H1 (cell line): ENCODE results near the gene ERLIN1. TPM values are rescaled to one million over a fixed set of nuclear protein-coding genes. Genes with fewer than 3 reads are reported as not detected.

Experiments used
- CTCF ChIA-PET: fragments of 300-600 bp; sonication (Branson Sonifier 250); formaldehyde crosslinking; loops from one replicate; lab custom pipeline; 2021; ENCODE audit not compliant: partially characterized antibody; lab: Charles Lee
- POLR2A ChIA-PET: fragments of 300-600 bp; sonication (Branson Sonifier 250); formaldehyde crosslinking; loops from one replicate; lab custom pipeline; 2021; ENCODE audit warnings: inconsistent platforms; ENCODE audit not compliant: partially characterized antibody; lab: Charles Lee
- DNase-seq, 2 experiments: peaks; one replicate each; pipeline versions ENCODE4 v3.0.0 to v3.0.0-alpha.2; 2010 to 2022; ENCODE audit warnings: low spot score in 2 of 2, low read depth in 1 of 2, mixed read lengths in 1 of 2
- FAIRE-seq: peaks from 2 replicates; lab custom pipeline; 2011; peaks lifted over from hg19 to GRCh38; lab: Jason Lieb, UNC
- H2AFZ ChIP-seq: 2 replicates; pipeline ENCODE4 v1.8.1; 2012; ENCODE audit warnings: low read length, inconsistent platforms
- H2AK5ac ChIP-seq: 2 replicates; pipeline ENCODE4 v1.6.1; 2013; ENCODE audit warnings: low read depth, low read length
- H2BK120ac ChIP-seq: replicated peaks from 2 replicates; pipeline ENCODE3; 2013; ENCODE audit warnings: low read depth, low read length, inconsistent platforms
- H2BK12ac ChIP-seq: 2 replicates; pipeline ENCODE4 v1.6.1; 2013; ENCODE audit warnings: low read depth, low read length
- H2BK15ac ChIP-seq: 2 replicates; pipeline ENCODE4 v1.6.1; 2013; ENCODE audit warnings: low read length
- H2BK20ac ChIP-seq: 2 replicates; pipeline ENCODE4 v1.6.1; 2013; ENCODE audit warnings: low read length
- H2BK5ac ChIP-seq: 2 replicates; pipeline ENCODE4 v1.6.1; 2013; ENCODE audit warnings: low read depth, low read length
- H3K14ac ChIP-seq: 2 replicates; pipeline ENCODE4 v1.6.1; 2013; ENCODE audit warnings: inconsistent platforms; ENCODE audit not compliant: insufficient read length
- H3K18ac ChIP-seq: 2 replicates; pipeline ENCODE4 v1.6.1; 2013; ENCODE audit warnings: low read length; ENCODE audit errors: extremely low read depth
- H3K23ac ChIP-seq: 2 replicates; pipeline ENCODE4 v1.6.1; 2013; ENCODE audit warnings: inconsistent platforms; ENCODE audit not compliant: insufficient read length
- H3K23me2 ChIP-seq: 2 replicates; pipeline ENCODE4 v1.6.1; 2013; ENCODE audit warnings: low read depth, low read length
- H3K27ac ChIP-seq: 2 replicates; pipeline ENCODE4 v1.6.1; 2011; ENCODE audit warnings: low read depth, low read length, inconsistent platforms
- H3K27me3 ChIP-seq, 4 experiments: replicated peaks in 1 of 4; 1 replicate in 1 of 4; 2 replicates in 3 of 4; pipeline versions ENCODE4 v1.6.1 to v1.8.1; 2011 to 2013; ENCODE audit warnings: low read length in 3 of 4, mild to moderate bottlenecking in 3 of 4, inconsistent platforms in 2 of 4, mixed read lengths in 2 of 4, moderate library complexity in 1 of 4; ENCODE audit not compliant: control insufficient read depth in 3 of 4, insufficient read depth in 3 of 4; ENCODE audit errors: extremely low read depth in 1 of 4
- H3K36me3 ChIP-seq, 4 experiments: 2 replicates each; pipeline versions ENCODE4 v1.6.1 to v1.8.1; 2011 to 2013; ENCODE audit warnings: mild to moderate bottlenecking in 4 of 4, low read length in 3 of 4, moderate library complexity in 2 of 4, control low read depth in 1 of 4, inconsistent platforms in 1 of 4; ENCODE audit not compliant: insufficient read depth in 4 of 4, control insufficient read depth in 2 of 4
- H3K4ac ChIP-seq: replicated peaks from 2 replicates; pipeline ENCODE3; 2013; ENCODE audit warnings: low read length, low read depth, mixed read lengths, inconsistent platforms; ENCODE audit not compliant: insufficient read length
- H3K4me1 ChIP-seq, 4 experiments: replicated peaks in 1 of 4; 1 replicate in 1 of 4; 2 replicates in 3 of 4; pipeline versions ENCODE4 v1.6.1 to v1.8.1; 2011 to 2013; ENCODE audit warnings: low read length in 3 of 4, inconsistent platforms in 2 of 4, mixed read lengths in 1 of 4; ENCODE audit not compliant: insufficient read depth in 4 of 4, control insufficient read depth in 3 of 4
- H3K4me2 ChIP-seq, 2 experiments: 2 replicates each; pipeline versions ENCODE4 v1.6.1 to v1.8.1; 2011 to 2013; ENCODE audit warnings: low read depth in 2 of 2, low read length in 2 of 2, control low read depth in 1 of 2, inconsistent platforms in 1 of 2, mild to moderate bottlenecking in 1 of 2; ENCODE audit not compliant: insufficient read depth in 1 of 2
- H3K4me3 ChIP-seq, 4 experiments: fragments of 200-600, 300-600 bp in 1 of 4; sonication (generic), shearing (Covaris generic), sonication (Bioruptor Twin) in 1 of 4; 2 replicates each; pipeline versions ENCODE4 v1.5.1 to v1.8.1; 2011 to 2016; ENCODE audit warnings: low read length in 4 of 4, low read depth in 3 of 4, control low read depth in 2 of 4, inconsistent platforms in 2 of 4, mild to moderate bottlenecking in 2 of 4, mixed read lengths in 1 of 4, moderate library complexity in 1 of 4; ENCODE audit not compliant: insufficient read depth in 2 of 4; ENCODE audit errors: extremely low read depth in 1 of 4
- H3K56ac ChIP-seq: replicated peaks from 2 replicates; pipeline ENCODE3; 2013; ENCODE audit warnings: low read depth, mild to moderate bottlenecking, mixed read lengths, low read length, inconsistent platforms; ENCODE audit not compliant: insufficient read length
- H3K79me1 ChIP-seq: 2 replicates; pipeline ENCODE4 v1.6.1; 2013; ENCODE audit warnings: low read depth, low read length, control low read depth
- H3K79me2 ChIP-seq, 2 experiments: 2 replicates each; pipeline versions ENCODE4 v1.6.1 to v1.8.1; 2012 to 2013; ENCODE audit warnings: low read length in 2 of 2, mild to moderate bottlenecking in 2 of 2, inconsistent platforms in 1 of 2; ENCODE audit not compliant: insufficient read depth in 2 of 2, control insufficient read depth in 1 of 2
- H3K9ac ChIP-seq, 4 experiments: replicated peaks in 1 of 4; 1 replicate in 1 of 4; 2 replicates in 3 of 4; pipeline versions ENCODE4 v1.6.1 to v1.8.1; 2011 to 2013; ENCODE audit warnings: low read depth in 3 of 4, low read length in 3 of 4, control low read depth in 2 of 4, mild to moderate bottlenecking in 2 of 4, moderate library complexity in 2 of 4, inconsistent platforms in 1 of 4; ENCODE audit errors: extremely low read depth in 1 of 4
- H3K9me3 ChIP-seq, 2 experiments: 2 replicates each; pipeline versions ENCODE4 v1.6.1 to v1.8.1; 2012 to 2013; ENCODE audit warnings: mild to moderate bottlenecking in 2 of 2, moderate library complexity in 2 of 2, control low read depth in 1 of 2, inconsistent platforms in 1 of 2, low read depth in 1 of 2, low read length in 1 of 2, mixed read lengths in 1 of 2; ENCODE audit not compliant: insufficient read depth in 2 of 2
- H4K20me1 ChIP-seq, 2 experiments: replicated peaks in 1 of 2; 2 replicates each; pipeline versions ENCODE3 to v1.8.1; 2011 to 2013; ENCODE audit warnings: inconsistent platforms in 2 of 2, low read length in 2 of 2, mild to moderate bottlenecking in 1 of 2; ENCODE audit not compliant: insufficient read depth in 2 of 2, control insufficient read depth in 1 of 2
- H4K5ac ChIP-seq: 2 replicates; pipeline ENCODE4 v1.6.1; 2013; ENCODE audit warnings: low read length, low read depth, mixed read lengths, inconsistent platforms; ENCODE audit not compliant: insufficient read length
- H4K8ac ChIP-seq: 2 replicates; pipeline ENCODE4 v1.8.0; 2013; ENCODE audit warnings: mild to moderate bottlenecking, moderate library complexity, low read length, inconsistent platforms; ENCODE audit not compliant: insufficient read depth; ENCODE audit errors: extremely low read depth
- H4K91ac ChIP-seq: replicated peaks from 2 replicates; pipeline ENCODE3; 2013; ENCODE audit warnings: low read length, mixed read lengths, inconsistent platforms; ENCODE audit not compliant: insufficient read length
- ATF2 ChIP-seq: IDR thresholded peaks from 2 replicates; pipeline ENCODE4 v1.6.1; 2012; ENCODE audit warnings: low read length, inconsistent platforms
- CEBPB ChIP-seq: IDR thresholded peaks from 2 replicates; pipeline ENCODE4 v1.6.1; 2012; ENCODE audit warnings: low read depth, low read length
- HDAC2 ChIP-seq, 2 experiments: fragments of 300-600 bp in 1 of 2; sonication (generic) in 1 of 2; IDR thresholded peaks; 2 replicates each; pipeline ENCODE4 v1.6.1; 2011 to 2012; ENCODE audit warnings: low read depth in 2 of 2, low read length in 2 of 2, mild to moderate bottlenecking in 2 of 2, moderate library complexity in 2 of 2, borderline replicate concordance in 1 of 2, inconsistent platforms in 1 of 2
- NANOG ChIP-seq: IDR thresholded peaks from 2 replicates; pipeline ENCODE4 v1.6.1; 2011; ENCODE audit warnings: low read length, low read depth, mild to moderate bottlenecking, inconsistent platforms; ENCODE audit not compliant: insufficient read depth, poor library complexity, severe bottlenecking
- RAD21 ChIP-seq, 2 experiments: IDR thresholded peaks in 1 of 2; conservative IDR thresholded peaks in 1 of 2; 2 replicates each; pipeline ENCODE4 v1.6.1; 2011; ENCODE audit warnings: low read depth in 2 of 2, low read length in 2 of 2, improper control_type of control experiment in 1 of 2, inconsistent platforms in 1 of 2, mild to moderate bottlenecking in 1 of 2, moderate library complexity in 1 of 2
- RNF2 ChIP-seq: fragments of 200-900, 300-1000 bp; sonication (generic); IDR thresholded peaks from 2 replicates; pipeline ENCODE4 v1.7.1; 2016; ENCODE audit warnings: borderline replicate concordance, low read depth, mild to moderate bottlenecking, antibody characterized with exemption, low read length; ENCODE audit not compliant: poor library complexity, severe bottlenecking; ENCODE audit errors: missing control alignments
- RXRA ChIP-seq: IDR thresholded peaks from 2 replicates; pipeline ENCODE4 v1.6.1; 2011; ENCODE audit warnings: low read depth, mild to moderate bottlenecking, low read length, moderate library complexity; ENCODE audit not compliant: insufficient read depth
- SIX5 ChIP-seq: IDR thresholded peaks from 2 replicates; pipeline ENCODE4 v1.6.1; 2011; ENCODE audit warnings: mild to moderate bottlenecking, low read depth, low read length
- SP2 ChIP-seq: IDR thresholded peaks from 2 replicates; pipeline ENCODE4 v1.6.1; 2012; ENCODE audit warnings: mild to moderate bottlenecking, low read length, inconsistent platforms
- TAF7 ChIP-seq: optimal IDR thresholded peaks from 2 replicates; pipeline ENCODE3; 2011; ENCODE audit warnings: low read depth, mild to moderate bottlenecking, inconsistent platforms, low read length, moderate library complexity, borderline replicate concordance
- ZNF274 ChIP-seq: IDR thresholded peaks from 2 replicates; pipeline ENCODE4 v1.7.0; 2012; ENCODE audit warnings: low read length, borderline replicate concordance; ENCODE audit errors: extremely low read depth
- WGBS, 2 experiments: shearing (Covaris generic) in 1 of 2; methylation state at CpG; one replicate each; pipeline versions ENCODE4 v1.1.6 to v1.1.7; 2013 to 2015; ENCODE audit warnings: low lambda C conversion rate in 2 of 2, mixed read lengths in 2 of 2, inconsistent platforms in 1 of 2, low coverage in 1 of 2, missing lambda C conversion rate in 1 of 2; ENCODE audit not compliant: insufficient replicate concordance in 2 of 2, insufficient coverage in 1 of 2, insufficient read length in 1 of 2; ENCODE audit errors: extremely low coverage in 1 of 2, missing lambda C conversion rate in 1 of 2; 5-methylcytosine and 5-hydroxymethylcytosine counted together
- polyA plus RNA-seq, 7 experiments: library from polyadenylated mRNA; depleted of rRNA in 3 of 7; stranded (reverse) in 5 of 7; unstranded in 2 of 7; fragments of >200 nt in 5 of 7; fragments of 200-250 nt in 2 of 7; gene quantifications; 1 replicate in 5 of 7; 2 replicates in 1 of 7; 4 replicates in 1 of 7; pipeline versions ENCODE4 v1.2.1 to v1.2.3, GENCODE V29; 2011 to 2013; ENCODE audit warnings: missing spikeins in 2 of 7, mixed read lengths in 2 of 7
- total RNA-seq: library from RNA; stranded (reverse); fragmentation: NEBNext Ultra II Directional; extraction: Animal tissue kit (Norgen Biotek cat#: 25700); gene quantifications from 2 replicates; pipeline ENCODE4 v1.2.1, GENCODE V29; 2021

The ERLIN1 gene
- total and polyA plus RNA-seq, 2 of the 8 experiments (the other 6 are each of a cell fraction or from before 2014, with no cell fraction given), result 16.5 to 32.0 TPM

GRCh38 chr10:100204370-100204769 is 18.5 kb upstream of the ERLIN1 start:
- Histone ChIP-seq H3K4me1 (no peaks in the 10 kb centered on the region), H3K79me1 (no peaks in the 10 kb centered on the region), H2BK12ac (no peak overlapping the region), H3K9ac (no peak overlapping the region), H3K27me3 (no peaks in the 10 kb centered on the region), H4K5ac (no peak overlapping the region), H3K56ac (no peak overlapping the region), H2BK15ac (no peak overlapping the region), H3K18ac (no peak overlapping the region), H3K4me3 (no peak overlapping the region), H3K4ac (no peak overlapping the region), H3K27ac (no peak overlapping the region), H4K20me1 (no peaks in the 10 kb centered on the region), H3K14ac (no peak overlapping the region), H4K91ac (no peak overlapping the region), H4K8ac (no peak overlapping the region), H3K36me3 (peaks cover 7 to 48% (median 21%) of the 10 kb centered on the region in 4 experiments; a peak in 7 of 8 replicates), H3K4me2 (no peak overlapping the region), H2AFZ (no peak overlapping the region), H2BK20ac (no peak overlapping the region), H2BK120ac (no peak overlapping the region), H2AK5ac (no peak overlapping the region), H3K23ac (no peak overlapping the region), H2BK5ac (no peak overlapping the region), H3K79me2 (no peaks in the 10 kb centered on the region), H3K23me2 (no peaks in the 10 kb centered on the region), H3K9me3 (no peaks in the 10 kb centered on the region)
- ChIA-PET CTCF (interaction anchor here (0.7 kb wide), 1 partner anchor 10 kb away, joined by 3 read pairs; no protein-coding TSS in a partner anchor), POLR2A (no interaction called here)
- WGBS, 2 experiments, result 92% methylated on average over 2 of the region's 2 CpGs; no CpG with 5 or more reads in 1 of the 2 experiments
- DNase-seq (no peak), FAIRE-seq (no peak)
- TF ChIP-seq RAD21 (IDR thresholded peaks at IDR 0.05 in 1 of 2, conservative IDR thresholded peaks at IDR 0.05 in 1 of 2; ENCODE audit: low read depth in 2 of 2, low read length in 2 of 2), result no peak
- no peak for TF ChIP-seq ZNF274
- TF ChIP-seq SP2, result no peak
- TF ChIP-seq SIX5, result no peak
- no peak for TF ChIP-seq TAF7
- no peak for TF ChIP-seq RNF2
- TF ChIP-seq RXRA, result no peak
- no peak for TF ChIP-seq HDAC2 (IDR thresholded peaks at IDR 0.05; ENCODE audit: borderline replicate concordance in 1 of 2, low read depth in 2 of 2, low read length in 2 of 2)
- TF ChIP-seq CEBPB, result no peak
- no peak for TF ChIP-seq NANOG
- no peak for TF ChIP-seq ATF2
